ENCODE data around the gene SPO11.

The SPO11 gene

GRCh38 chr20:57293995-57294394, 35.6 kb upstream of the SPO11 start:
- Mint-ChIP-seq H3K27ac (no peak overlapping the region), H3K4me1 (ENCODE audit: low read depth) (no peaks in the 10 kb centered on the region), H3K9me3 (no peaks in the 10 kb centered on the region), H3K36me3 (ENCODE audit: low read depth) (no peaks in the 10 kb centered on the region), H3K4me3 (no peak overlapping the region), H3K27me3 (ENCODE audit: low read depth) (peaks cover 2% of the 10 kb centered on the region)
- DNase-seq (ENCODE audit: low spot score) = no peak

- no peaks in the 10 kb centered on the region for H3K36me3 Mint-ChIP-seq (ENCODE audit: low read depth)
- peaks cover 2% of the 10 kb centered on the region for H3K27me3 Mint-ChIP-seq (ENCODE audit: low read depth)
- no peak overlapping the region for H3K27ac Mint-ChIP-seq
- H3K4me1 Mint-ChIP-seq (ENCODE audit: low read depth) = no peaks in the 10 kb centered on the region
- H3K4me3 Mint-ChIP-seq = no peak overlapping the region
- H3K9me3 Mint-ChIP-seq = no peaks in the 10 kb centered on the region
- no peak for DNase-seq (ENCODE audit: low spot score)
Measured at GRCh38 chr20:57294550-57294949, 35.1 kb upstream of the SPO11 start.

- no peak overlapping the region for H3K27ac Mint-ChIP-seq
Measured at GRCh38 chr20:57298457-57298856, 31.1 kb upstream of the SPO11 start.

GRCh38 chr20:57301026-57301425, 28.6 kb upstream of the SPO11 start:
- Mint-ChIP-seq H3K27me3 (ENCODE audit: low read depth) (peaks cover 2% of the 10 kb centered on the region), H3K36me3 (ENCODE audit: low read depth) (no peaks in the 10 kb centered on the region), H3K9me3 (no peaks in the 10 kb centered on the region), H3K4me3 (no peak overlapping the region), H3K4me1 (ENCODE audit: low read depth) (no peaks in the 10 kb centered on the region), H3K27ac (no peak overlapping the region)
- no peak for DNase-seq (ENCODE audit: low spot score)

More at GRCh38 chr20:57298457-57298856, 31.1 kb upstream of the SPO11 start:
- Mint-ChIP-seq H3K4me1 (ENCODE audit: low read depth) (no peaks in the 10 kb centered on the region), H3K36me3 (ENCODE audit: low read depth) (no peaks in the 10 kb centered on the region), H3K9me3 (no peaks in the 10 kb centered on the region), H3K4me3 (no peak overlapping the region), H3K27me3 (ENCODE audit: low read depth) (peaks cover 2% of the 10 kb centered on the region)
- DNase-seq (ENCODE audit: low spot score) = no peak

GRCh38 chr20:57306747-57307146, 22.9 kb upstream of the SPO11 start:
- Mint-ChIP-seq H3K27me3 (ENCODE audit: low read depth) (no peaks in the 10 kb centered on the region), H3K4me1 (ENCODE audit: low read depth) (no peaks in the 10 kb centered on the region)

GRCh38 chr20:57308451-57309271, 20.9 kb upstream of the SPO11 start:
- Mint-ChIP-seq H3K4me3 (no peak overlapping the region), H3K4me1 (ENCODE audit: low read depth) (no peaks in the 10 kb centered on the region), H3K36me3 (ENCODE audit: low read depth) (no peaks in the 10 kb centered on the region), H3K27me3 (ENCODE audit: low read depth) (no peaks in the 10 kb centered on the region), H3K27ac (no peak overlapping the region), H3K9me3 (no peaks in the 10 kb centered on the region)
- DNase-seq (ENCODE audit: low spot score) = no peak

More at GRCh38 chr20:57306747-57307146, 22.9 kb upstream of the SPO11 start:
- no peak overlapping the region for H3K4me3 Mint-ChIP-seq
- no peak for DNase-seq (ENCODE audit: low spot score)
- H3K9me3 Mint-ChIP-seq = no peaks in the 10 kb centered on the region
- H3K36me3 Mint-ChIP-seq (ENCODE audit: low read depth) = no peaks in the 10 kb centered on the region
- no peak overlapping the region for H3K27ac Mint-ChIP-seq

GRCh38 chr20:57309544-57310115, 20.0 kb upstream of the SPO11 start:
- H3K27me3 Mint-ChIP-seq (ENCODE audit: low read depth) = no peaks in the 10 kb centered on the region
- no peak overlapping the region for H3K4me3 Mint-ChIP-seq
- no peaks in the 10 kb centered on the region for H3K36me3 Mint-ChIP-seq (ENCODE audit: low read depth)
- H3K9me3 Mint-ChIP-seq = no peaks in the 10 kb centered on the region
- no peaks in the 10 kb centered on the region for H3K4me1 Mint-ChIP-seq (ENCODE audit: low read depth)
- H3K27ac Mint-ChIP-seq = no peak overlapping the region
- no peak for DNase-seq (ENCODE audit: low spot score)

- no peaks in the 10 kb centered on the region for H3K36me3 Mint-ChIP-seq (ENCODE audit: low read depth)
- H3K9me3 Mint-ChIP-seq = no peaks in the 10 kb centered on the region
- DNase-seq (ENCODE audit: low spot score) = no peak
- H3K4me3 Mint-ChIP-seq = no peak overlapping the region
- no peak overlapping the region for H3K27ac Mint-ChIP-seq
- no peaks in the 10 kb centered on the region for H3K27me3 Mint-ChIP-seq (ENCODE audit: low read depth)
- no peaks in the 10 kb centered on the region for H3K4me1 Mint-ChIP-seq (ENCODE audit: low read depth)
Measured at GRCh38 chr20:57310821-57311514, 18.6 kb upstream of the SPO11 start.

- no peak overlapping the region for H3K27ac Mint-ChIP-seq
- H3K4me1 Mint-ChIP-seq (ENCODE audit: low read depth) = no peaks in the 10 kb centered on the region
- H3K4me3 Mint-ChIP-seq = no peak overlapping the region
- H3K36me3 Mint-ChIP-seq (ENCODE audit: low read depth) = no peaks in the 10 kb centered on the region
- H3K27me3 Mint-ChIP-seq (ENCODE audit: low read depth) = no peaks in the 10 kb centered on the region
- no peak for DNase-seq (ENCODE audit: low spot score)
- H3K9me3 Mint-ChIP-seq = no peaks in the 10 kb centered on the region
Measured at GRCh38 chr20:57312138-57312537, 17.5 kb upstream of the SPO11 start.

GRCh38 chr20:57313230-57313629, 16.4 kb upstream of the SPO11 start:
- Mint-ChIP-seq H3K9me3 (no peaks in the 10 kb centered on the region), H3K27me3 (ENCODE audit: low read depth) (no peaks in the 10 kb centered on the region), H3K27ac (no peak overlapping the region), H3K4me1 (ENCODE audit: low read depth) (peaks cover 2% of the 10 kb centered on the region), H3K4me3 (no peak overlapping the region), H3K36me3 (ENCODE audit: low read depth) (no peaks in the 10 kb centered on the region)
- no peak for DNase-seq (ENCODE audit: low spot score)

GRCh38 chr20:57313951-57314350, 15.7 kb upstream of the SPO11 start:
- Mint-ChIP-seq H3K4me3 (no peak overlapping the region), H3K36me3 (ENCODE audit: low read depth) (no peaks in the 10 kb centered on the region)
- no peak for DNase-seq (ENCODE audit: low spot score)

GRCh38 chr20:57315083-57315975, 14.3 kb upstream of the SPO11 start:
- Mint-ChIP-seq H3K4me1 (ENCODE audit: low read depth) (peaks cover 2% of the 10 kb centered on the region), H3K27ac (no peak overlapping the region), H3K4me3 (no peak overlapping the region), H3K27me3 (ENCODE audit: low read depth) (peaks cover 1% of the 10 kb centered on the region), H3K36me3 (ENCODE audit: low read depth) (no peaks in the 10 kb centered on the region), H3K9me3 (no peaks in the 10 kb centered on the region)
- DNase-seq (ENCODE audit: low spot score) = no peak

More at GRCh38 chr20:57313951-57314350, 15.7 kb upstream of the SPO11 start:
- H3K27ac Mint-ChIP-seq = no peak overlapping the region
- H3K4me1 Mint-ChIP-seq (ENCODE audit: low read depth) = peaks cover 2% of the 10 kb centered on the region
- no peaks in the 10 kb centered on the region for H3K9me3 Mint-ChIP-seq
- H3K27me3 Mint-ChIP-seq (ENCODE audit: low read depth) = no peaks in the 10 kb centered on the region

GRCh38 chr20:57315976-57316480, 13.6 kb upstream of the SPO11 start:
- H3K4me1 Mint-ChIP-seq (ENCODE audit: low read depth) = peaks cover 2% of the 10 kb centered on the region
- no peaks in the 10 kb centered on the region for H3K36me3 Mint-ChIP-seq (ENCODE audit: low read depth)
- H3K27ac Mint-ChIP-seq = no peak overlapping the region
- no peak for DNase-seq (ENCODE audit: low spot score)
- H3K4me3 Mint-ChIP-seq = no peak overlapping the region
- peaks cover 3% of the 10 kb centered on the region for H3K27me3 Mint-ChIP-seq (ENCODE audit: low read depth)
- H3K9me3 Mint-ChIP-seq = no peaks in the 10 kb centered on the region
